HG03457 (cell line): ENCODE measurements around the gene DTX4.

Source experiments
- ATAC-seq: cut with Tn5 transposase; IDR thresholded peaks from one replicate; pipeline ENCODE4 v1.9.1; 2021; ENCODE audit warnings: moderate number of reproducible peaks; ENCODE audit not compliant: unreplicated experiment

DTX4 gene

GRCh38 chr11:59216641-59217564 lies 45.0 kb downstream of the DTX4 start:
- peak; percentile 81 for ATAC-seq

DNA sequence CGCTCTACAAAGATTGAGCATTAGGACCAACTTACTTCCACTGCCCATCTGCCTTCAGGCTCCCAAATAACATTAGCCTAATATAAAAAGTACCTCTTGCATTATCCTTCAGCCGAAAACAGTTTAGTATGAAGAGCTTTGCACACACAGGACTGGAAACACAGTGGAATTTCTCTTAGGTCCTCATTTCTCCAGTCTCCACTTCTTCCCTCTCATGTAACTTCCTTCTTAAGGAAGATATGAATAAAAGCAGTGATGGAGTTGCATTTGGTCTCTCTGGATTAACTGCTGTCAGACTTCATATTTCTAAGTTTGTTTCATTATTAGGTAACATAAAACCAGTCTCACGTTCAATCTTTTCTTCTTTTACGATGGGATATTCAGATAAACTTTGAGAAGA lies 46.4 kb downstream of the DTX4 start:
- ATAC-seq: no peak

DNA sequence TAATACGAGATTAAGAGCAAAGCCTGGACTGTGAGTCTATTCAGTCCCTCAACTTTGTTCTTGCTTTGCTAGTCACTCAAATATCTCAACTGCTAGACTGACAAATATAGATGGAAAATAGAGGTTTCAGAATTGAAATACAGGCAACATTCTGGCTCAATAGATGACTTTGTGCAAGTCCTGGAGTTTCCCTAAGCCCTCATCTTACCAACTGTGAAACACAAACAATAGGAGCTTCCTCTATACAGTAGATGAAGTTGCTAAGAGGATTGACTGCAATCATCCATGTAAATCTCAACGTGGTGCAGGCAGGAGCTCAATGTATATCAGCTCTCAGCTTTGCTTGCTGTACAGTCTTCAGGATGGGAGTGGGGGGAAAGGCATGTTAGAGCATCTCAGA lies 47.0 kb downstream of the DTX4 start:
- ATAC-seq: no peak

- ATAC-seq: no peak
These were observed 47.9 kb downstream of the DTX4 start for GRCh38 chr11:59219836-59220235.

- ATAC-seq: no peak
These were observed 49.5 kb downstream of the DTX4 start for GRCh38 chr11:59221441-59221840.

GRCh38 chr11:59222464-59223060 lies 50.6 kb downstream of the DTX4 start:
- ATAC-seq: no peak

DNA sequence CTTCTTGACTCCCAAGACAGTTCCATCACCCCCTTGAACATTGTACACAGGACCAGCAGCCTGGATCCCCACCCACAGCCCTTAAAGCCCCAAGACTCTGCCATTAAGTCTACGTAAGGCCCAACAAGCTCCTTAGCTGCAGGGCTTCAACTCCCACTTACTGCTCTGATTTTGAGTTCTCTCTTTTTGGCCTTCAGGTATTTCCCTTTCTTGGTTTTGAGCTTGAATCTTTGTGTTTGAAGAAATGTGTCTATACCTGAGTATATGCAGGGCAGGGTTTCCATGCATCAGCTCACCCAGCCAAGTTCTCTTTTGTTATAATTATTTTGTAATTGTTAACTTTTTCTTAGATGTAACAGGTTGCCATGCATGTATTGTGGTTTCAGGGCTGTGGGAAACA lies 51.2 kb downstream of the DTX4 start:
- no peak for ATAC-seq

- ATAC-seq: no peak
These were observed 51.7 kb downstream of the DTX4 start for GRCh38 chr11:59223611-59224010.

GRCh38 chr11:59224351-59224928 lies 52.5 kb downstream of the DTX4 start:
- no peak for ATAC-seq

GRCh38 chr11:59225017-59225416 lies 53.1 kb downstream of the DTX4 start:
- no peak for ATAC-seq

DNA sequence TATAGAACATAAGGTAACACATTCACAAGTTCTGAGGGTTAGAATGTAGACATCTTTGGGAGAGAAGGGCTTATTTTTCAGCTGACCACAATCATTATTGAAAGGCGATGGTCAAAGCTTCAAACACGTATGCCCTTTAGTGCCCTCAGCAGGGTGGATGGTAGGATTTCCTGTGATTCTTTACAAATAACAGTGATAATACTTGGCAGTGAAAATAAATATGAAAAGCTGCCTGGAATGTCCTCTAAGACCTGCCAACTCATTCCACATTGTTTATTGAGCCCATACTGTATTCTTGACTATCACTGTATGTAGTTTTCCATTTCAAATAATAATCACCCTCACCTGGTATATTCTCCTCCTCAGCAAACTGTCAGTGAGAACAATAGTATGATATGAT lies 54.5 kb downstream of the DTX4 start:
- no peak for ATAC-seq

DNA sequence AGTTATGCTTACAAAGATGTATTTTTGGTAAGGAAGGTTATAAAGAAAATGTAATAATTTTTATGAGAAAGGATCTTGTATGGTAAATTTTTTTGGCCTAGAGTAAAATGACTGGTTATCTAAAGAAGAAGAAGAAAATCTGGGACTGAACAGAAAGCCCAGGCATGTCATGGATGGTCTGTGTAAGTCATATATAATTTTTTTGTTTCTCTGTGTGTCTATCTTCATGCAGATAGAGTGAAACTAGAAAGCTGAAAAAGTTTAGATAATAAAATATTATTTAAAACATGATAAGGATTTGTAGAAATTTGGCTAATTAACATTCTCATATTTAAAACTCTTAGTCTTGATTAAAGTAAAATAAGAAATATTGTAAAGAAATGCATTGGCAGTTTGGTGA lies 68.4 kb downstream of the DTX4 start:
- no peak for ATAC-seq

DNA sequence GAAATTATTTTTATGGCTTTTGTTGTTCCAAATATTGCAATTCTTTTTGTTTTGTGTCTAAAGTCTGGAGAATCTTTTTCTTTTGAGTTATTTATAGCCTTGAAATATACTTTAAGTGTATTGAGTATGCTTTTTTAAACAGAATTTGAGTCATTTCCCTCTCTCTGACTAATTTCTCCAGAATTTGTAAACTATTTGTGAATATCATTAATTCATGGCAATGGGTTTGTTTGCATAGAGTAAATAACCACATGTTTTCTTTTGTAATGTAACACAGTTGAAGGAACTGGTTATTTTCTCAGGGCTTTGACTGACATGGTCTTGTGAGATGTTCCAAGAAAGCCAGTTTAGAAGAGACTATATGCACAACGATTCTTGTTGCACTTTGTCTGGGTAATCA lies 71.7 kb downstream of the DTX4 start:
- ATAC-seq: no peak

DNA sequence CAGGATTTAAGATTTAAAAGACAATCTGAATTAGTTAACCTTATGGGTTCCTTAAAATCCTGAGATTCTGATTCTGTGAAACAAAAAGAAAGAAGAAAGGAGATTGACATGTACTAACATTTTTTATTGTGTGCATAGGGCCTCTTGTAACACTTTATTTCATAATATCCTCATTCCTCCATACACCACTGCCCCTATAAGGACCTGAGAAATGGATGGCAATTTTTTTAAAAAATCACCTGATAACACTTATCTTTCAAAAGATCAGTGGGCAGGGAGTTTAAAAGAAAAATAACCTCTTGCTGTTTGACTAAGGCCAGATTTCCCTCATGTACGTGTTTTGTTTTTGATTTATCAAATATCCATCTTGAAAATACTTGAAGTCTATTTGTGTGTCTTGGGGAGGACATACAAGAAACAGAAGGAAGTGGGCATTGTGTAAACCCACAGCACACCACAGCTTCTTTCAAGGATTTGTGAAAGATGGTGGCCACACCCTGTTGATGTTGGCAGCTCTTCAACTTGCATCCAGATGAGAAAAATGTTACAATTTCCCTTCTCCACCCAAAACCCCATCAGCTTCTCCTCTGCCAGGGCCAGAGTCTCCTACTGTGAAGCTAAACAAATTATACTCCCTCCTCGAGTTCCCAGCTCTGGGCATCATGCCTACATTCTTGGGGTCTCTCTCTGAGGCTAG lies 75.7 kb downstream of the DTX4 start:
- ATAC-seq: no peak

GRCh38 chr11:59249535-59249934 lies 77.6 kb downstream of the DTX4 start:
- no peak for ATAC-seq

- ATAC-seq: no peak
These were observed 81.1 kb downstream of the DTX4 start for GRCh38 chr11:59253001-59253400.

- ATAC-seq: no peak
These were observed 82.4 kb downstream of the DTX4 start for GRCh38 chr11:59254286-59254685.

DNA sequence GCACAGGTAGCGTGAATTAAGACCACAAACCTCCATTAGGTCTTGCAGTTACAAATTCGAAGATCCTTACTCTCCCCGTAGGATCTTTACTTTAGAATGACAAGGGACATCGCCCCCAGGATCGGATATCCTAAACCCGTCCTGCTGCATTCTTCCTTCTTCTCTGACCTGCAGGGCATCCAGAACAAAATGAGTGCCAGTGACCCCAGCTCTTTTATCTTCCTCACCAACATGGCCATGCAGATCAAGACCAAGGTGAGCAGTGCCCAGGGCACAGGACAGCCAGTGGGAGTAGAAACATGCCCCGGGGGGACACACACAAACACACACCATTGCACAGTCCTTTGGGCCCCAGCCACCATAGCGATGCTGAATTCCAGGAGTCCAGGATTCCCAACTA lies 83.3 kb downstream of the DTX4 start:
- no peak for ATAC-seq
